Prostate gland (tissue), 2 donors: ENCODE results near the gene KCNT2. TPM values are rescaled to one million over a fixed set of nuclear protein-coding genes. Genes with fewer than 3 reads are reported as not detected.

Source experiments
- DNase-seq: peaks from one replicate; pipeline ENCODE4 v3.0.0-alpha.2; 2019; ENCODE audit warnings: low spot score
- H3K27ac ChIP-seq, 2 donors: fragments of 200-600 bp; sonication (generic); 2 replicates each; pipeline ENCODE4 v1.5.1; 2017 to 2019
- H3K27me3 ChIP-seq: fragments of 200-600 bp; sonication (generic); replicated peaks from 2 replicates; pipeline ENCODE4 v1.5.1; 2019; ENCODE audit not compliant: insufficient read depth
- H3K36me3 ChIP-seq, 2 donors: fragments of 200-600 bp; sonication (generic); 1 replicate in 1 of 2; 2 replicates in 1 of 2; pipeline versions ENCODE4 v1.5.1 to v1.8.1; 2017 to 2019
- H3K4me1 ChIP-seq: fragments of 200-600 bp; sonication (generic); replicated peaks from 2 replicates; pipeline ENCODE4 v1.5.1; 2019
- H3K4me3 ChIP-seq, 2 donors: fragments of 200-600 bp; sonication (generic); 2 replicates each; pipeline ENCODE4 v1.5.1; 2017 to 2019
- H3K9me3 ChIP-seq: fragments of 200-600 bp; sonication (generic); 2 replicates; pipeline ENCODE4 v1.5.1; 2017
- CTCF ChIP-seq, 4 experiments: fragments of 200-600 bp in 2 of 4; fragments of 450-650 bp in 2 of 4; sonication (generic) in 2 of 4; IDR thresholded peaks; 1 replicate in 3 of 4; 2 replicates in 1 of 4; pipeline ENCODE4 v1.5.1; 2016 to 2019; ENCODE audit warnings: antibody characterized with exemption in 4 of 4, mild to moderate bottlenecking in 2 of 4, moderate library complexity in 2 of 4
- POLR2A ChIP-seq: fragments of 450-650 bp; IDR thresholded peaks from one replicate; pipeline ENCODE4 v1.6.1; 2016; ENCODE audit warnings: antibody characterized with exemption, mild to moderate bottlenecking
- POLR2AphosphoS5 ChIP-seq: sonication (generic); formaldehyde crosslinking; IDR thresholded peaks from one replicate; pipeline ENCODE4 v1.6.1; 2017; ENCODE audit warnings: antibody characterized with exemption
- WGBS: methylation state at CpG from one replicate; pipeline ENCODE4 v1.1.5; 2018; 5-methylcytosine and 5-hydroxymethylcytosine counted together
- intact Hi-C: fragments of 100-400 bp; cut with DNase I; formaldehyde crosslinking; loops from one replicate; pipeline ENCODE4 v1.14.2; 2022
- total RNA-seq, 2 donors: library from RNA; depleted of rRNA; stranded (reverse); fragments of >200 nt; gene quantifications; one replicate each; pipeline ENCODE4 v1.1.0, GENCODE V29; 2016

The KCNT2 gene
- total RNA-seq, 2 donors from 2014 or later = 1.2 to 1.9 TPM

- no peaks in the 10 kb centered on the region for H3K36me3 ChIP-seq
- TF ChIP-seq POLR2A (no peak), CTCF (IDR thresholded peaks at IDR 0.05) (peak in 2 of 4 experiments; percentile 34 to 54)
- H3K4me3 ChIP-seq = no peak overlapping the region
- no peak for DNase-seq
- 75% methylated on average over 8 of the region's 8 CpGs for WGBS
- no peaks in the 10 kb centered on the region for H3K9me3 ChIP-seq
- intact Hi-C loops = no loop called here
- H3K27ac ChIP-seq = no peak overlapping the region
- H3K4me1 ChIP-seq = no peaks in the 10 kb centered on the region
- H3K27me3 ChIP-seq = no peaks in the 10 kb centered on the region
Measured at GRCh38 chr1:196317535-196318522, 290.4 kb downstream of the KCNT2 start.

GRCh38 chr1:196312739-196313138 is 295.5 kb downstream of the KCNT2 start:
- Histone ChIP-seq H3K9me3 (no peaks in the 10 kb centered on the region), H3K4me3 (no peak overlapping the region), H3K36me3 (no peaks in the 10 kb centered on the region), H3K27ac (no peak overlapping the region), H3K27me3 (no peaks in the 10 kb centered on the region), H3K4me1 (no peaks in the 10 kb centered on the region)
- TF ChIP-seq CTCF (IDR thresholded peaks at IDR 0.05) = no peak
- no peak for TF ChIP-seq POLR2AphosphoS5
- no peak for TF ChIP-seq POLR2A
- 96% methylated on average over 1 of the region's 1 CpG for WGBS
- DNase-seq = no peak
- intact Hi-C loops = no loop called here

- TF ChIP-seq CTCF (IDR thresholded peaks at IDR 0.05) (no peak), POLR2AphosphoS5 (no peak), POLR2A (no peak)
- intact Hi-C loops = no loop called here
- Histone ChIP-seq H3K4me1 (no peaks in the 10 kb centered on the region), H3K27ac (no peak overlapping the region), H3K36me3 (no peaks in the 10 kb centered on the region), H3K4me3 (no peak overlapping the region), H3K9me3 (no peaks in the 10 kb centered on the region), H3K27me3 (no peaks in the 10 kb centered on the region)
- WGBS = 47% methylated on average over 1 of the region's 1 CpG
- no peak for DNase-seq
Measured at GRCh38 chr1:196309386-196309785, 298.9 kb downstream of the KCNT2 start.

- no peak for DNase-seq
- no peak overlapping the region for H3K27ac ChIP-seq
- no peaks in the 10 kb centered on the region for H3K9me3 ChIP-seq
- TF ChIP-seq CTCF (IDR thresholded peaks at IDR 0.05) (no peak), POLR2A (no peak), POLR2AphosphoS5 (no peak)
- no peaks in the 10 kb centered on the region for H3K27me3 ChIP-seq
- WGBS = 87% methylated on average over 1 of the region's 1 CpG
- H3K4me1 ChIP-seq = no peaks in the 10 kb centered on the region
- no peaks in the 10 kb centered on the region for H3K36me3 ChIP-seq
- intact Hi-C loops = no loop called here
- H3K4me3 ChIP-seq = no peak overlapping the region
Measured at GRCh38 chr1:196308176-196308575, 300.1 kb downstream of the KCNT2 start.

- 64% methylated on average over 2 of the region's 2 CpGs for WGBS
- no peaks in the 10 kb centered on the region for H3K4me1 ChIP-seq
- no peaks in the 10 kb centered on the region for H3K27me3 ChIP-seq
- no peak for TF ChIP-seq POLR2A
- TF ChIP-seq POLR2AphosphoS5 = no peak
- no peak for TF ChIP-seq CTCF (IDR thresholded peaks at IDR 0.05)
- no peak overlapping the region for H3K27ac ChIP-seq
- no peak overlapping the region for H3K4me3 ChIP-seq
- no peak for DNase-seq
- H3K36me3 ChIP-seq = no peaks in the 10 kb centered on the region
- intact Hi-C loops = no loop called here
- no peaks in the 10 kb centered on the region for H3K9me3 ChIP-seq
Measured at GRCh38 chr1:196306421-196306820, 301.8 kb downstream of the KCNT2 start.
